Transverse colon (tissue), 4 donors: ENCODE measurements around the gene STARD3. TPM values are rescaled to one million over a fixed set of nuclear protein-coding genes. Genes with fewer than 3 reads are reported as not detected.

Source experiments
- DNase-seq: peaks from one replicate; pipeline ENCODE4 v3.0.0-alpha.2; 2019
- H3K27ac ChIP-seq, 4 donors: fragments of 200-600 bp; sonication (generic); 2 replicates each; pipeline ENCODE4 v1.5.1; 2016 to 2018; ENCODE audit warnings: inconsistent platforms in 4 of 4
- H3K27me3 ChIP-seq: fragments of 200-600 bp; sonication (generic); 2 replicates; pipeline ENCODE4 v1.5.1; 2017; ENCODE audit warnings: inconsistent platforms
- H3K36me3 ChIP-seq, 4 donors: fragments of 200-600 bp; sonication (generic); 2 replicates each; pipeline ENCODE4 v1.5.1; 2017 to 2019; ENCODE audit warnings: inconsistent platforms in 4 of 4
- H3K4me1 ChIP-seq, 4 donors: fragments of 200-600 bp; sonication (generic); 2 replicates each; pipeline ENCODE4 v1.5.1; 2017 to 2020; ENCODE audit warnings: inconsistent platforms in 4 of 4
- H3K4me3 ChIP-seq, 4 donors: fragments of 200-600 bp; sonication (generic); 1 replicate in 1 of 4; 2 replicates in 3 of 4; pipeline versions ENCODE4 v1.5.1 to v1.6.1; 2017 to 2019; ENCODE audit warnings: inconsistent platforms in 4 of 4
- H3K9me3 ChIP-seq, 2 donors: fragments of 200-600 bp; sonication (generic); 2 replicates each; pipeline ENCODE4 v1.5.1; 2017 to 2019; ENCODE audit warnings: inconsistent platforms in 2 of 2
- CTCF ChIP-seq, 5 experiments: fragments of 200-600 bp in 3 of 5; fragments of 450-650 bp in 2 of 5; sonication (generic) in 3 of 5; IDR thresholded peaks; 1 replicate in 2 of 5; 2 replicates in 3 of 5; pipeline ENCODE4 v1.5.1; 2016 to 2017; ENCODE audit warnings: antibody characterized with exemption in 5 of 5, inconsistent platforms in 3 of 5, mild to moderate bottlenecking in 2 of 5, moderate library complexity in 1 of 5
- EP300 ChIP-seq: sonication (generic); formaldehyde crosslinking; IDR thresholded peaks from one replicate; pipeline ENCODE4 v1.6.1; 2017; ENCODE audit warnings: antibody characterized with exemption, low read depth
- POLR2A ChIP-seq: fragments of 450-650 bp; IDR thresholded peaks from one replicate; pipeline ENCODE4 v1.6.1; 2016; ENCODE audit warnings: antibody characterized with exemption, mild to moderate bottlenecking, moderate library complexity
- POLR2AphosphoS5 ChIP-seq, 3 donors: sonication (generic); formaldehyde crosslinking; IDR thresholded peaks; one replicate each; pipeline ENCODE4 v1.6.1; 2016; ENCODE audit warnings: antibody characterized with exemption in 3 of 3
- WGBS, 2 donors: methylation state at CpG; one replicate each; pipeline ENCODE4 v1.1.5; 2018; ENCODE audit warnings: low coverage in 1 of 2; 5-methylcytosine and 5-hydroxymethylcytosine counted together
- in situ Hi-C, 4 donors: fragments of 200-750 bp; cut with MboI; loops; one replicate each; pipeline versions ENCODE4 v1.15.0 to v1.15.1; 2017; ENCODE audit warnings: low sequenced_read_pairs in 3 of 4, low pct_ligation_motif_present in 1 of 4, low pct_unique_long_range_greater_than_20kb in 1 of 4
- intact Hi-C: fragments of 100-400 bp; cut with DNase I; formaldehyde crosslinking; loops from one replicate; pipeline ENCODE4 v1.15.1; 2023; ENCODE audit warnings: low total_unique reads
- total RNA-seq, 4 donors: library from RNA; depleted of rRNA; stranded (reverse); fragments of >200 nt; gene quantifications; one replicate each; pipeline ENCODE4 v1.1.0, GENCODE V29; 2016

Gene STARD3
- total RNA-seq, 4 donors from 2014 or later: 63.5 to 193 (median 73.2) TPM

DNA sequence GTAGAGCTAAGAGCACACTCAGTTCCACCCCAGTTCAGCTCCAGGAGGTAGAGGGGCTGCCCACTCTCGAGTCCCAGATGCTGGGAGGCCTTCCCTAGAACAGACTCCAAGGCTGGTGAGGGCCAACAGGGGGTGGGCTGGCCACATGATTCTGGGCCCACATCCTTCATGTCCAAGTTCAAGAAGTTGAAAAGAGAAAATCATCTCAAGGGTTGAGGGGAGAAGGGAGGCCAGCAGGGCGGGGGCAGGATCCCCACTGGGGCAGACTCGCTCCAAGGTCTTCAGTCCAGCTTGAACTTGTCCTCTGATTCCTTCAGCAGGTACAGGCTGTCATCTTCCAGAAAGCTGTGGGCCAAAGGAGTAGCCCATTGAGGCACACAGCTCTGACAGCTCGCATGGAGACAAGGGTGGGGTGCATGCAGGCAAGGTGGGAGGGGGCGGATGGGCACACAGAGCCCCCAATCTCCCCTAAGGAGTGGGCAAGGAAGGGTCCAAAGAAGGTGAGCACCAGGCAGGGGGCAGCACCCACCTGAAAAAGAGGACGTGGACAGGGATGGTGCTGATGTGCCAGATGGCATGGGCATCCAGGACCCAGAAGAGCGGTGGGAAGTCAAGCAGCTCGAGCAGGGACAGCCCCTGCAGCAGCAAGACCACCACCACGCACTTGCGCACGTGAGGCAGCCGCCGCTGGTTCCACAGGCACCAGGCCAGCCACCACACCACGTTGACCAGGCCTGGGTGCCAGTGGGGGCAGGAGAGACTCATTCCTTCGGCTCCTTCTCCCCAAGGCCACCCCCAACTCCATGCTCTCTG is 35.8 kb downstream of the STARD3 start:
- intact Hi-C loops: no loop called here
- Histone ChIP-seq H3K4me1 (peaks cover 17 to 48% (median 47%) of the 10 kb centered on the region in 4 donors), H3K9me3 (no peaks in the 10 kb centered on the region), H3K4me3 (no peak overlapping the region), H3K27ac (peak overlapping the region; percentile 18 to 67 (median 44)), H3K36me3 (no peaks in the 10 kb centered on the region), H3K27me3 (peaks cover 37% of the 10 kb centered on the region)
- whole genome bisulfite sequencing, 2 donors: 52 to 82% methylated on average over 2 to 15 of the region's 15 CpGs
- DNase-seq: no peak
- no peak for TF ChIP-seq POLR2A
- TF ChIP-seq CTCF (IDR thresholded peaks at IDR 0.05): peak in 1 of 5 experiments; percentile 4
- in situ Hi-C loops: no loop called here

GRCh38 chr17:39673335-39674081 is 36.6 kb downstream of the STARD3 start:
- no peak for TF ChIP-seq EP300
- TF ChIP-seq CTCF (IDR thresholded peaks at IDR 0.05): no peak
- TF ChIP-seq POLR2A: no peak
- TF ChIP-seq POLR2AphosphoS5 (IDR thresholded peaks at IDR 0.05): no peak
- DNase-seq: no peak
- Histone ChIP-seq H3K36me3 (no peaks in the 10 kb centered on the region), H3K4me3 (no peak overlapping the region), H3K27ac (no peak overlapping the region), H3K9me3 (no peaks in the 10 kb centered on the region), H3K4me1 (peaks cover 14 to 48% (median 47%) of the 10 kb centered on the region in 4 donors), H3K27me3 (peaks cover 29% of the 10 kb centered on the region)
- intact Hi-C loops (no loop called here), in situ Hi-C loops (no loop called here)
- 80% methylated on average over 13 of the region's 13 CpGs; no CpG with 5 or more reads in 1 of the 2 donors for WGBS, 2 donors

DNA sequence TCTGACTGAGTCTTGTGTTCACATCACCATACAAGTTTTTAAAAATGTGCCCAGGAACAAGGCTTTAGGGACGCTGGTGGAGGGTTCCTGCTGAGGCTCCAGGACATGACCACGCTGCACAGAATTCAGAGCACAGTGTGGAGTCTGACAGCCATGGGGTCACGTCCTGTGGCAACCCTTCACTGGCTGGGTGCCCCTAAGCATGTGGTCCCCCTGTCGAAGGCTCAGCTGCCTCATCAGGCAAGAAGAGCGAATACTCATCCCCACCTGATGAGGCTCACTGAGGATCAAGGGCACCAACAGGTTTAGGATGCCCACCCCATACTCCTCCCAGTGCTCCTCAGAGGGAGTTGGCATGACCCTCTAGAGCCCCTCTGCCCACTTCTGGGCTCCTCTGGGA is 37.2 kb downstream of the STARD3 start:
- Histone ChIP-seq H3K9me3 (no peaks in the 10 kb centered on the region), H3K4me1 (peaks cover 14 to 51% (median 49%) of the 10 kb centered on the region in 4 donors), H3K36me3 (no peaks in the 10 kb centered on the region), H3K4me3 (no peak overlapping the region), H3K27ac (peak overlapping the region in 2 of 4 donors; percentile 65 to 79), H3K27me3 (peaks cover 22% of the 10 kb centered on the region)
- in situ Hi-C loops: no loop called here
- 80% methylated on average over 5 of the region's 5 CpGs; no CpG with 5 or more reads in 1 of the 2 donors for WGBS, 2 donors
- DNase-seq: no peak
- intact Hi-C loops: no loop called here
- TF ChIP-seq POLR2A (no peak), EP300 (no peak), CTCF (IDR thresholded peaks at IDR 0.05) (no peak), POLR2AphosphoS5 (IDR thresholded peaks at IDR 0.05) (no peak)

GRCh38 chr17:39674702-39675389 is 37.9 kb downstream of the STARD3 start:
- Histone ChIP-seq H3K4me1 (peaks cover 21 to 58% (median 55%) of the 10 kb centered on the region in 4 donors), H3K36me3 (no peaks in the 10 kb centered on the region), H3K9me3 (no peaks in the 10 kb centered on the region), H3K27ac (peak overlapping the region; percentile 65 to 79 (median 70)), H3K27me3 (peaks cover 15% of the 10 kb centered on the region), H3K4me3 (no peak overlapping the region)
- intact Hi-C loops (no loop called here), in situ Hi-C loops (no loop called here)
- WGBS, 2 donors: 33% methylated on average over 11 of the region's 11 CpGs; no CpG with 5 or more reads in 1 of the 2 donors
- no peak for TF ChIP-seq EP300
- TF ChIP-seq POLR2AphosphoS5 (IDR thresholded peaks at IDR 0.05): peak in 1 of 3 donors; percentile 27
- TF ChIP-seq CTCF (IDR thresholded peaks at IDR 0.05): no peak
- peak; percentile 33 for TF ChIP-seq POLR2A
- peak; percentile 70 for DNase-seq
